Measurements from ENCODE around the gene DNAH3. TPM values are rescaled to one million over a fixed set of nuclear protein-coding genes. Genes with fewer than 3 reads are reported as not detected.

Gene DNAH3
- total RNA-seq, 1 experiment from 2014 or later, result 0.57 TPM

- ChIA-PET POLR2A (no interaction called here), CTCF (interaction anchor here (5.8 kb wide), 1 partner anchor 116 kb away, joined by 186 read pairs; no protein-coding TSS in a partner anchor)
- Mint-ChIP-seq H3K27me3 (ENCODE audit: low read depth) (peaks cover 2% of the 10 kb centered on the region; the same call in 1 of the 2 replicates), H3K36me3 (peaks cover 45% of the 10 kb centered on the region), H3K9me3 (peaks cover 38% of the 10 kb centered on the region), H3K4me1 (no peaks in the 10 kb centered on the region), H3K27ac (no peak overlapping the region), H3K4me3 (no peak overlapping the region)
- DNase-seq (ENCODE audit: low spot score) (no peak), ATAC-seq (no peak)
- TF ChIP-seq IRF2 (CRISPR knock-in tag; IDR thresholded peaks at IDR 0.05; ENCODE audit: borderline replicate concordance, low read depth), result no peak
- TF ChIP-seq, protein P1, sequence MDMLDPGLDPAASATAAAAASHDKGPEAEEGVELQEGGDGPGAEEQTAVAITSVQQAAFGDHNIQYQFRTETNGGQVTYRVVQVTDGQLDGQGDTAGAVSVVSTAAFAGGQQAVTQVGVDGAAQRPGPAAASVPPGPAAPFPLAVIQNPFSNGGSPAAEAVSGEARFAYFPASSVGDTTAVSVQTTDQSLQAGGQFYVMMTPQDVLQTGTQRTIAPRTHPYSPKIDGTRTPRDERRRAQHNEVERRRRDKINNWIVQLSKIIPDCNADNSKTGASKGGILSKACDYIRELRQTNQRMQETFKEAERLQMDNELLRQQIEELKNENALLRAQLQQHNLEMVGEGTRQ (CRISPR knock-in tag; IDR thresholded peaks at IDR 0.05), result no peak
- TF ChIP-seq TCF7 (CRISPR knock-in tag; IDR thresholded peaks at IDR 0.05; ENCODE audit: low read depth), result no peak
- TF ChIP-seq MYBL2 (CRISPR knock-in tag; IDR thresholded peaks at IDR 0.05), result no peak
- TF ChIP-seq NFE2L1 (CRISPR knock-in tag; IDR thresholded peaks at IDR 0.05), result no peak
- TF ChIP-seq JUN (CRISPR knock-in tag; IDR thresholded peaks at IDR 0.05), result no peak
- no peak for TF ChIP-seq CTCF (IDR thresholded peaks at IDR 0.05)
- TF ChIP-seq ETV6 (CRISPR knock-in tag; IDR thresholded peaks at IDR 0.05), result no peak
- no peak for TF ChIP-seq SMAD4 (CRISPR knock-in tag; IDR thresholded peaks at IDR 0.05)
- TF ChIP-seq NFYB (CRISPR knock-in tag; conservative IDR thresholded peaks at IDR 0.05; ENCODE audit: low read depth), result no peak
- TF ChIP-seq, protein P2, sequence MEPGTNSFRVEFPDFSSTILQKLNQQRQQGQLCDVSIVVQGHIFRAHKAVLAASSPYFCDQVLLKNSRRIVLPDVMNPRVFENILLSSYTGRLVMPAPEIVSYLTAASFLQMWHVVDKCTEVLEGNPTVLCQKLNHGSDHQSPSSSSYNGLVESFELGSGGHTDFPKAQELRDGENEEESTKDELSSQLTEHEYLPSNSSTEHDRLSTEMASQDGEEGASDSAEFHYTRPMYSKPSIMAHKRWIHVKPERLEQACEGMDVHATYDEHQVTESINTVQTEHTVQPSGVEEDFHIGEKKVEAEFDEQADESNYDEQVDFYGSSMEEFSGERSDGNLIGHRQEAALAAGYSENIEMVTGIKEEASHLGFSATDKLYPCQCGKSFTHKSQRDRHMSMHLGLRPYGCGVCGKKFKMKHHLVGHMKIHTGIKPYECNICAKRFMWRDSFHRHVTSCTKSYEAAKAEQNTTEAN (CRISPR knock-in tag; IDR thresholded peaks at IDR 0.05), result no peak
- TF ChIP-seq AFF4 (CRISPR knock-in tag; IDR thresholded peaks at IDR 0.05; ENCODE audit: borderline replicate concordance), result no peak
- no peak for TF ChIP-seq FOXK1 (CRISPR knock-in tag; IDR thresholded peaks at IDR 0.05)
- TF ChIP-seq GRHL2 (CRISPR knock-in tag; IDR thresholded peaks at IDR 0.05; ENCODE audit: insufficient replicate concordance, severe bottlenecking), result no peak
- TF ChIP-seq SMAD3 (CRISPR knock-in tag; IDR thresholded peaks at IDR 0.05; ENCODE audit: borderline replicate concordance), result no peak
Observed at GRCh38 chr16:21184834-21185233, 34.2 kb upstream of the DNAH3 start.

DNA sequence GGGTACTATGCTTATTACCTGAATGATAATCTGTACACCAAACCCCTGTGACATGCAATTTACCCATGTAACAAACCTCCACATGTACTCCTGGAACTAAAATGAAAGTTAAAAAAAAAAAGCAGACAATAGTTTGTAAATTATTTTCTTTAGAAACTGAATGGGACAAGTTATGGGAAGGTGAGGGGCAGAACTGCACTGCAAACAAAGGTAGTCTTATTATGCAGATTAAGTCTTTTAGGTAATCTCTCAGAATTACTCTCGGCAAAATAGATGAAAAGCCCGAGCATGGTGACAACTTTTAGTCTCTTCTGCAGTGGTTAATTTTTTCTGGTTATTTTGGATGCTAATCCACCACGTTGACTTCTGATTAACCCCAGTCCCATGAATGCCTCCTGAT, 33.3 kb upstream of the DNAH3 start:
- no peaks in the 10 kb centered on the region for H3K4me1 Mint-ChIP-seq
- peaks cover 38% of the 10 kb centered on the region for H3K9me3 Mint-ChIP-seq
- peaks cover 53% of the 10 kb centered on the region for H3K36me3 Mint-ChIP-seq
- CTCF ChIA-PET, result interaction anchor here (1.3 kb wide), 1 partner anchor 94 kb away, joined by 3 read pairs; the partner anchor contains the start of gene CRYM
- POLR2A ChIA-PET, result no interaction called here
- DNase-seq (ENCODE audit: low spot score), result no peak
- no peak overlapping the region for H3K27ac Mint-ChIP-seq
- no peak for ATAC-seq
- H3K27me3 Mint-ChIP-seq (ENCODE audit: low read depth), result peaks cover 2% of the 10 kb centered on the region; the same call in 1 of the 2 replicates
- H3K4me3 Mint-ChIP-seq, result no peak overlapping the region
- TF ChIP-seq EMX1 (CRISPR knock-in tag; IDR thresholded peaks at IDR 0.05), result no peak
- TF ChIP-seq SMAD4 (CRISPR knock-in tag; IDR thresholded peaks at IDR 0.05), result no peak
- TF ChIP-seq PRDM15 (CRISPR knock-in tag; IDR thresholded peaks at IDR 0.05), result no peak
- no peak for TF ChIP-seq AFF4 (CRISPR knock-in tag; IDR thresholded peaks at IDR 0.05; ENCODE audit: borderline replicate concordance)
- TF ChIP-seq, protein P2 (CRISPR knock-in tag; IDR thresholded peaks at IDR 0.05), result no peak
